Right forelimb (tissue), 1 donor: ENCODE measurements around the gene CTIF.

Experiments
- DNase-seq: peaks from one replicate; pipeline ENCODE4 v3.0.0-alpha.2; 2018

Gene CTIF

DNA sequence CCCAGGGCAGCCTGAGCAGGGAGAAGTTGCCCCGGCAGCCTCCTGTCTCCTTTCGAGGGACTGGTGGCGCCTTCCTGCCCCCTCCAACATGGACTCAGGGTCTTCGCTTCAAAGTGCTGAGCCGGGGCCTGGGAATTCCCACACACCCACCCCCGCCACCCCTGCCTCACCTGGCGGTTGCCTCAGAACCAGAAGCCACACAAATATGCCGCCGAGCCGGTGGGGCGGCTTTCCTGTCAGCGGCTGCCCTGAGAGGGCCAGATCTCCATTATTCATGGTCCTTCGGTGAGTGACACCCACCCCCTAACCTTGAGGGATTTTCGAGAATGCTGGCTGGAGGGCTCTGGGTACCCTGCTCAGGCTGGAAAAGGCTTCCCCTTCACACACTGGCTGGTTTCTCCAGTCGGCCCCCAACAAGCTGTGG, 340.2 kb downstream of the CTIF start:
- peak; percentile 39 for DNase-seq

DNA sequence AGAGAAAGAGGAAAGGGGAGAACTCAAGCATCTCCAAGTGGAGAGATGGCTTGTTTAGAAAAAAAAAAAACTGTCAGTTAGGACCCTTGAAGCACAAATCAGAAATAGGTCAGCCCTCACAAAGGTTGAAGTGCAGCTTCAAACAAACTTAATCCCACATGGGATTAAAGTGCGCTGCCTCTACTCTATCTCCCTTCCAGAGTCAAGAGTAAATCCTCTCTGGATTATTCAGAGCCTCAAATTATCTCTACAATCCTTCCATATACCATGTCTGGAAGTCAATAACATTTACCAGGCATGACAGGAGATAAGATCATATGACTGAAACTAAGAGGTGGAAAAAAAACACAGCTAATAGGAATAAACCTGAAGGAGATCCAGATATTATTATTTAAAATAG, 342.1 kb downstream of the CTIF start:
- no peak for DNase-seq

DNA sequence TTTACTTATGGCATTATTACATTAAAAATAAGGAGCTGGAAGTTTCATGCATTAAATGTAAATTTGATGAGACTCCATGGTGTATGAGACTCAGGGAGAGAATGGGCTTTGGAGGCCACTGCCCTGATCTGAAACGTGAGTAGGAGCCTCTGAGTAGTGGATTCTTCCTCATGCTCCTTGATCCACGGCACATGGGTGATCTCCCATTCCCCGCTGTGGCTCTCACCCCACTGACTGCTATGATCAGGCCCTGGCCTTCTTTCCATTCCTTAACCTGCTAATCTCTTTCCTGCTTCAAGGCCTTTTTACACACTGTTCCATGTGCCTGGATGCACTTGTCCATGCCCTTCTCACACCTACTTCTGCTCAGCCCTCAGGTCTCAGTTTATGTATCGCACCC, 343.5 kb downstream of the CTIF start:
- no peak for DNase-seq

DNA sequence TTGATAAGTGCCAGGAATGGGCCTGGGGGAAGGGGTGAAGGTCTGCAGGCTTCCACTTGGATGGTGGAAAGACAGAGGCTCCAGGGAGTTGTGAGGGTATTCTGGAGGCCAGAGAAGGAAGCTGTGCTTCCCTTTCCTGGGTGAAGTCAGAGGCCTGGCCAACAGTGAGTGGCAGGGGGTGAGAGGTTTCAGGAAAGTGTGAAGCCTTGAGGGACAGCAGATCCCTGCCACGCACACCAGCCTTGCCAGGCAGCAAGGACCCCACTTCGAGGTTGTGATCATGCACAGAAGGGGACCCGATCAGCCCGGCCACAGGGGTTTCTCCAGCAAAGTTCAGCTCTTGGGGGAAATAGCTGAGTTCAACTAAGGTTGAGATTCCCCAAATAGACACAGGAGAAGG, 345.5 kb downstream of the CTIF start:
- peak; percentile 15 for DNase-seq

DNA sequence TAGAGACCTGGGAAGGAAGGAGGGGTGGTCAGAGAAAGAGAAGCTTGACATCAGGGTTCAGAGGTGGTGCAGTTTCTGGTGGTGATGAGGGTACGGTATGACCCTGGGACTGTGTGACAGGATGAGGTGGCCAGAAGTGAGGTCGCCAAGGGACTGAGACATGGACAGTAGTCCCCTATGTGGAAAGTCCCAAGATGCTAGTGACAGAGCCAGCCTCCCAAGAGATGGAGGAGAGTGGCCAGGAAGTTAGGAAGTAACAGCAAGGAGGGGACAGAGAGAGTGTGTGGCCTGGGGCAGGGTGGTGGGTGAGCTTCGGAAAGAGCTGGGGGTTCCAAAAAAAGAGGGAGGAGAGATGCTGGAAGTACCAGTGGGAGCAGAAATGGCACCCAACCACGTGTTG, 345.9 kb downstream of the CTIF start:
- DNase-seq, result peak; percentile 27

DNA sequence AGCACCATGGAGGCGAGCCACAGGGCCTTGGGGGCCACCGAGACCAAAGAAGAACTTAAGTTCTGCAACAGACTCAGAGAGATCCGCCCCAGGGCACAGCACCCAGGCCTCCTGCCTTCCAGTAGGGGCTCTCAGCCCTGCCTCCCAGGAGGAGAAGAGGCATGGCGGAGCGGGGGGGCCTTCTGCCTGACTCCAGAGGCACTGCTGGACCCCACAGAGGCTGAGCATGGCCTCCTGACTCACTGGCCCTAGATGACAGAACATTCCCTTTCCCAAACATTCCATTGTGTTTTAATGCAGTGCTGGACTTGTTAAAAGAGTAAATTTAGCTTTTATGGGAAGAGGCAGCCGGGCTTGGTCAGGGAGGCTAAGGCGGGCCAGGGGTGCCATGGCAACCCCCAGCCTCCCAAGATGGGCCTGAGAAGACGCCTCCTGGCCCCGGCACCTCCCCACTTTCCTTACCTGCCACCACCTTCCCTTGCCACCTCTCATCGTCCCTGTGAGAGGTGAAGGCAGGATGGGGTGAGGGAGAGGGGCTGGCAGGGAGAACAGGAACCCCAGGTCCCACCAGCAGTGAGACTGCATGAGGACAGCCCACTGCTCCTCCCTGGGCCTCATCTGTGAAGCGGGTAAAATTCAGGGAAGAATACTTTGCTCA, 346.6 kb downstream of the CTIF start:
- no peak for DNase-seq

DNA sequence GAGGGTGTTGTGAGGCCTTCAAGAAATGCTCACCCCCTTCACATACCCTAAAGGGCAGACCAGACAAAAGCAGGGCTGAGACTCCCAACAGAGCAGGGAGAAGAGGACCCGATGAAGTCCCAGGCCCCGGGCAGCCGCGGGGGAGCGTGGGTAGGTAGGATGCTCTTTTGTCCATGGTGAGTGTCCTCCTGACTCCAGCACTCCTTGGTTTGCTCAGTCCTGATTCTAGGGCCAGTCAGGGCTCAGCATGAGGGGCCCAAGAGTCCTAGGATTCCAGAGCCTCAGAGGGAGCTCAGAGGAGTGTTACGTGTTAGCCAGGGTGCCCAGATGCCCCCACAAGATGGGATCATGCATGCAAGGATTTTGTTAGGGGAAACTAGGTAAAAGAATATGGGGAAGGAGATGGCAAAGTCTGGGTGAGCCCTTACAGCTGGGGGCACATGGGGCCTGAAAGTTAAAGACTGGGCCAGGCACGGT, 347.1 kb downstream of the CTIF start:
- DNase-seq, result no peak

DNA sequence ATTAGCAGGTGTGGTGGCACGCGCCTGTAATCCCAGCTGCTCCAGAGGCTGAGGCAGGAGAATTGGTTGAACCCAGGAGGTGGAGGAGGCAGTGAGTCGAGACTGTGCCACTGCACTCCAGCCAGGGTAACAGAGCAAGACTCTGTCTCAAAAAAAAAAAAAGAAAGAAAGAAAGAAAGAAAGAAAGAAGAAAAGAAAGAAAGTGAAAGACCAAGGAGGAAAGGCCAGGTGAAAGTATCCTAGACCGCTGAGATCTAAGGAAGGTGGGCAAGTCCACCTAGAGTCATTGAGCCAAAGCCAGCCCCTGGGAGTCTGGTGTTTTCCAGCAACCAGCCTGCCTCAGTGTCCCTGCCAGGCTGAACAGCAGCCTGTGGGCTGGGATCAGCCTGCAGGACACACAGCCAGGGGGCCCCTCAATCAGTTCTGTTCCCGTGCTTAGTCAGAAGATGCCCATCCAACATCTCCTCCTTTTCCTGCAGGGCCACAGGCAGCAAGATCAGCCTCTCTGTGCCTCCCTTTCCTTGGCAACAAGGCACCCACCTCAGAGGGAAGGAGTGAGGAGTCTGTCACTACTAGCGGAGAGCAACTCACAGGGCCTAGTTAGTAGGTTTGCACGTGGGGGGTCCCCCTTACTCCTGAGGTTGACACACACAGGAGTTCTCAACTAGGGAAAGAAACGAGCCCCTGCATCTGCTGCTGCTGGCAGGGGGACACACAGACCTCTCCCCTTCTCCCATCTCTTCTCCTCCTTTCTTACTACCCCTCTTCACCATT, 347.9 kb downstream of the CTIF start:
- DNase-seq, result no peak

DNA sequence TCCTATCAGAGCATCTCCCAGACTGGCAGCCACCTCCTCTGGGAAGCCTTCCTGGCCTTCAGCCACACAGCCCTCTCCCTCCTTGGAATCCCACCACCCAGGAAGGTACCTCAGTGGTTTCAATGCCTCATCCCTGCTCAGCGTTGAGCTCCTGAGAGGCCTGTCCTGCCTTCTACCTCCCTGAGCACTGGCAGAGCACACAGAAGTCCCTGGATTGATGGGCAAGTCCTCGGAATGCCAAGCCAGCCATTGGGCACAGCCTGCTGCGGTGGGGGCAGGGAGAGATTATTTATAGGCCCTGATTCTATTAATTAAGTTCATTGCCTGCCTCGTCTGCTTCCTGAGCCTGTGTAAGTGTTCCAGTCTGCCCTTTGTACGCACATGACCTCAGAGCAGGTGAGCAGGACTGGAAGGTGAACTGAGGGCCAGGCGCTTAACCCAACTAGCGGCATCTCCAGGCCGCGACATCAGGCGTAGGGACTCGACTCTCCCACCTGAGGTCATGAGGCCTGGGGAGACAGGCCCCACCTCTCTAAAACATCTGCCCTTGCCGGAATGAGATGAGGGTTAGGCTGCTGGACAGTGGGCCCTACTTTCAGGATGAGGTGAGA, 348.6 kb downstream of the CTIF start:
- DNase-seq, result no peak

DNA sequence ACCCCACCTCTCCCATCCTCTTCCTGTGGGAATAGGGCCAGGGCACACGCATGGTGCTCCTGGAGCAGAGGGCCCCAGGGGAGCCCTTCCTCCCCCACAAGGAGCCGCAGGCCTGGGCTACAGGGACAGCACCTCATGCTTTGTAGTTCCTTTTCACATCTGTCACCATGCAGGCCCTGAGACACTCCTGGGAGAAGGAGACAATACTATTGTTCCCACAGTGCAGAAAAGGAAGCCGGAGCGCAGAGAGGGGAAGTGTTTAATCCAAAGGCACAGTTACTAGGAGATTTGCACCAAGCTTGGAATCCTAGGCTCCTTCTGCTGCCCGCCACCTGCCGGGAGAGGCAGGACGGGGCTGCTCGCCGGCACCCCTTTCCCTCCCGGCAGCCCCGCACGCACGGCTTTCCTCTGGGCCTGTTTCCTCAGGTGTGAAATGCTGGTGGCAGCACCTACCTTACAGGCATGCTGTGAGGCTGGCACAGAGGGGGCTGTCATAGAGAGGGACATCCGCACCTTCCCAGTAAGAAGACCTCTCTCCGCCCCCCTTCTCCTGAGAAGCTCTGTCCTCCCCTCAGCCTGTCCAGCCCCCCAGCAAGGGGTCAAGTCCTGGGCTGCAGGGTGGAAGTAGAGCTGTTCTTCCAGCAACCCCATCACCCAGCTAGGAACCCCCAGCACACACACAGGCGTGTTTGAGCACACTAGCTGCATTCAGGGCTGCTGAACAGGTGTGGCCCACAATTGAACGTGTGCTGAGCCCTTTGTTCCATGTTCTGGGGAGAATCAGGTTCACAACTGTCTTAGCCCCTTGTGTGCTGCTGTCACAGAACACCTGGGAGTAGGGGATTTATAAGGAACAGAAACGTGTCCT, 349.3 kb downstream of the CTIF start:
- no peak for DNase-seq

DNA sequence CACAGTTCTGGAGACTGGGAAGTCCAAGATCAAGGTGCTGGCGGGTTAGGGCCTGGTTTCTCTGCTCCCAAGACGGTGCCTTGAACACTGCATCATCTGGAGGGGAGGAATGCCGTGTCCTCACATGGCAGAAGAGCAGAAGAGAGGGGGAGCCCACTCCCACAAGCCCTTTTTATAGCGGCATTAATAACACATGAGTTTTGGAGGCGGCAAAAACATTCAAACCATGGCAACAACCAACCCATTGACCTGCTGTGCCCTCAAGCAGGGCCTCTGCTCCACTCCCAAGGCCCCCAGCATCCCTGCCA, 349.9 kb downstream of the CTIF start:
- DNase-seq, result no peak

DNA sequence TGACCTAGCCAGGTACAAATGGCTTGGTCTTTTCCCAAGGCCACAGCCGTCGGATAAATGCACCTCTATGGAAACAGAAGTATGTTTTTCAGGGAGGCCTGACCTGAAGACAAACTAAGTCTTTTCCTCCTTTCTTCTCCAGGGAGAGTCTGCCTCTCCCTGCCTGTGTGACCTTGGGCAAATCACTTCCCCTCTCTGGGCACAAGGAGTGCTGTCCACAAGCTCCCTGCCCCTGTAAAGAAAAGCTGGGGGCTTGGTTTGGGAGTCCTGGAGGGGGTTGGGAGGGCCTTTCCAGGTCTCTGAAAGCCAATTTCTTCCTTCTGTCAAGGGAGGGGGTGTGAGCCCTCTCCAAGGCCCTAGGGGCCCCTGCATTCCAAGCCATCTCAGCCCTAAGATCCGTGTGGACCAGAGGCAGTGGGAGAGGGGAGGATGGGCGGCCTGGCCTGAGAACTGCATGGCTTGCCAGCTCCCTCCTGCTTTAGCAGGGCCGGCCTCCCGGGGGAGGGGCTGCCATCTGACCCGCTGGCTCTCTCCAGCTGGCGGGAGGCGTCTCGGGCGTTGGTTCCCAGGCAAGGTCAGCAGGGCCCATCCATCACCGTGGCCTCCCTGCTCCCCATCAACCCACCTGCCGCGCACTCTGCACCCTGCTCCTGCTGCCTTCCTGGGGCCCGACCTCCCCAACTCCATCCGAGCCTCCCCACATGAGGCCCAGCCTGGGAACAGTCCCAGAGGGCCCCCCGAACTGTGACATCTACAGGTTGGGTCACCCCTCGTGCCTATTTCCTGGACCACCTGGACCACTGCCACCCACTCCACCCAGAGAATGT, 350.5 kb downstream of the CTIF start:
- DNase-seq, result no peak

DNA sequence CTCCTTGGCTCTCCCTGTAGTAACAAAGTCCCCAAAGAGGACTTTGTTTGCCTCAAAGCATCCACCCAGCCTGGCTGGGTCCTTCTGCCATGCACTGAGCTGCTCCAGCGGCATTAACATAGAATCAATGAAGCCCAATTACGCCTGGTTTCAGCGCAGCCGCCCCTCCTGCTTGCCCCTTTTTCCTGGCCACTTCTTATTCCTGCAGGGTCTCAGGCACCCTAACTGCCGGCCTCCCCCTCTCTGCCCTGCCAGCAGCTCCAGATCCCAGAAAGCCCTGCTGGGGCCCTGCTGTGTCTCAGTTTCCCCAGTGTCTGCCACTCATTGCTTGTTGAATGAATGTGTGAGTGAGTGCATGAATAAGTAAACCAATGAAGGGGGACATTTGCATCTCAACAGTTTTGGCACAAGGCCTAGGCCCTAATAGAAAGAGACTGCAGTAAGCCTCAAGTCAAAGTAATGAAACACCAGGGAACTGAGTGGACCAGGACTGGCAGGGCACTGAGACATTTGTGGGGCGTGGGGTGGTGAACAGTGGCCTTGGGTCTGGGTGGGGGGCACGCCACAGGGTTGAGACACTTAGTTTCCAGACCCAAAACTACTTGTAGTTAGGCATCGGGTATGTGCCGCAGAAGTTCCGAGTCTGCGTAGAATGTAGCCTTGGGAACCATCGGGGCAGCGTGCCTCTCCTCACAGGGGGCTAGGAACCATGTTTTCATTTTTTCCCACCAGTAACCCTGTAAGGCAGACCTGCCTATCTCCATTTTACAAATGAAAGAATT, 351.3 kb downstream of the CTIF start:
- DNase-seq, result no peak

DNA sequence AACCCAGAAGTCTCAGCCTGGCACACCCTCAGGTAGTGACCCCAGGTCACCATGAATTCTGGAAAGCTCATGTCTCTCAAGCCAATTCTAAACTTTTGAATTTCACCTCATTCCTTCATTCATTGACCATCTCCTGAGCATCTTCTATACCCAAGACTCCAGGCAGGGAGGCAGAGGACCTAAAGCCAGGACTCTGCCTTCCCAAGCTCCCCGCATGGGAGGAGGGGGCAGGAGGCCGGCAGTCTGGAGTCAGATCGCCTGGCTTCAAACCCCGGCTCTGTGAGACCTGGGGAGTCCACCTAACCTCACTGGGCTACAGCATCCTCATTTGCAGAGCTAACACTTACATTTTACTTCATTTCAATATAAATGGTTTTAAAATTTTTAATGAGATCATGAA, 352.9 kb downstream of the CTIF start:
- DNase-seq, result no peak

DNA sequence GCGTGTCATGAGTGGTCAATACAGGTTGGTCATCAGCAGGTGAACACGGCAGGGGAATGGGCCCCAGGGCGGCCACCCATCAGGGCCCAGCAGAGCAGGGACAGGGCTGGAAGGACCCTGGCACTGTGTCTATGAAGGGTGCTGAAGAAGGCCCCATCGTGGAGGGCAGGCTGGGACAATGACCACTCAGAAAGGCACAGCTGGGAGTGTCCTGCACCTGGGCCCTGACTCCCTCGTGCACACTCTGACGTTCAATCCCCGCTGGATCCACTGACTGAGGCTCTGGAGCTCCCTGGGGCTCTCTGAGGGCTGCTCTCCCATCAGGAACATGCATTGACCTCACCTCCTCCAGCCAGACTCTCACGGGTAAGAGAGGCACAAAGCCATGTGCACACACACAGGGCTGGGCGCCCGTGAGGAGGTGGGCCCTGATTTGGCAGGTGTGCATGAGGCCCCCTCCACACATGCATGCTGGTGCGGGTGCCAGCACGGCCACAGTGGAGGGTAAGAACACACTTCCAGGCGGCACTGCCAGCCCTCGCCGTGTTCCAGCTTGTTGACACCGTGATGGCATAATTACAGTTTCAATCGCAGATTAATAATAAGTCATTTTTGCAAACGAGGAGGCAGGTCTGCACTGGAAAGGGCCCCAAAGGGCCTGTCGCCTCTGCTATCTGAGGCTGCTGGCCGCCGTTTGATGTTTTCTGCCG, 353.5 kb downstream of the CTIF start:
- DNase-seq, result no peak

DNA sequence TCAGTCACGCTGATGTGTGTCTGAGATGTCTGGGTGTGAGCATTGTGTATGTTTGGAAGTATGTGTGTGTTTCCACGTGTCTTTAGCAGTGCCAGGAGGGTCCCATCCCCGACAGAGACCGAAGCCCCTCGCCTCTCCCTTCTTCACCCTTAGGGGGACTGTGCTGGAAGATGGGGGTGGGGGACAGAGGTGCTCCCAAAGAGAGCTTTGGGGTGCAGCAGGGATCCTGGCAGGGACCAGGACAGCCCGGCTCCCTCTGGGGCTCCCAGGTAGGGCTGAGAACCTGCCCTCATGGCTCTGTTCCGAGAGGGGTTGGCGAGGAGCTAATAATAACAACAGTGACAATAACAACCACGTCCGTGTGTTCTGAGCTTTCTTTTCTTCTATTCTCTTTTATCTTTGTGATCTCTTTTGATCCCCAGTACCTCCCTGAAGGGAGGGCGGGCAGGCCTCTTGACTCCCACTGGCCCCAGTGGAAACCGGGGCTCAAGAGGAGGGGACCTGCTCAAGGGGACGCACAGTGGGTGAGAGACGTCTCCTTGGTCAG, 354.3 kb downstream of the CTIF start:
- no peak for DNase-seq

DNA sequence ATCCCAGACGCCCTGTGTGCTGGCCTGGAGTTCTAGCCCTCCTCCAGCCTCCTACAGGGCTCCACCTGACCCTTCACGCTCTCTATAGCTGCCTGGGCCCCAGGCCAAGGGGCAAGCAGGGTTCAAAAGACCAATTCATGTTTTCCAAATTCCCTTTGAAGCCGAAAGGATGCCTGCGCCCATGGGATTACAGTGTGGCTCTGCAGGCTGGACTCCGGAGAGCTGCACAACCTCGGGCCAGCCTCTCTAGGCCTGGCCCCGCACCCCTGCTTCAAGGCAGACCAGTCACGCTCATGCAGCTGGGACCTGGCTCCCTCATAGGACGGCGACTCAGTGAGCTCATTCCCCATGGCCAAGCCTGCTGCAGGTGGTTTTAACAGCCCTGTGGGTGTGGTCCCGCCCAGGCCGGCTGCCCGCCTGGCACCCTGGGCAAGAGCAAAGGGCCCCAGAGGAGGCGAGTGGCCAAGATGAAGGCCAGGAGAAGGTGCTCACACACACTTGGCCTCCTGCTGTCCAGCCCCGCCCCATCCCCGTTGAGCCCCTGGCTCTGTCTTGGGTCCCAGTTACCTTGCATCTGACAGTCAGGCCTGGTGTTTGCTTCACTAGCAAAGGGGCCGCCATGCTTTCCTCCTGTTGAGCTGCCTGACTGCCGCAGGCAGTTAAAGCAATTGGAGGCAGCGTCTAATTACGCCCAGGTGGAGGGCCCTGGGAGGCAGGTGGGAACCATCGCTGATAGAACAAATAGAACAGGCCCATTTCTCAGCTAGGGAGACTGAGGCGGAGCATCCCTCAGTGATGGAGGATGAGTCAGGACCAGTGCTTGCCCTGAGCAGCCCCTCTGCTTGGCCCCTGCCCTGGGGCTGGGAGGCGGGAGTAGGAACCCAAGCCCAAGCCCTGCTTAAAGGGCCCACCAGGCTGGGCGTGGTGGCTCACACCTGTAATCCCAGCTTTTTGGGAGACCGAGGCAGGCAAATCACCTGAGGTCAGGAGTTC, 355.1 kb downstream of the CTIF start:
- DNase-seq, result no peak

DNA sequence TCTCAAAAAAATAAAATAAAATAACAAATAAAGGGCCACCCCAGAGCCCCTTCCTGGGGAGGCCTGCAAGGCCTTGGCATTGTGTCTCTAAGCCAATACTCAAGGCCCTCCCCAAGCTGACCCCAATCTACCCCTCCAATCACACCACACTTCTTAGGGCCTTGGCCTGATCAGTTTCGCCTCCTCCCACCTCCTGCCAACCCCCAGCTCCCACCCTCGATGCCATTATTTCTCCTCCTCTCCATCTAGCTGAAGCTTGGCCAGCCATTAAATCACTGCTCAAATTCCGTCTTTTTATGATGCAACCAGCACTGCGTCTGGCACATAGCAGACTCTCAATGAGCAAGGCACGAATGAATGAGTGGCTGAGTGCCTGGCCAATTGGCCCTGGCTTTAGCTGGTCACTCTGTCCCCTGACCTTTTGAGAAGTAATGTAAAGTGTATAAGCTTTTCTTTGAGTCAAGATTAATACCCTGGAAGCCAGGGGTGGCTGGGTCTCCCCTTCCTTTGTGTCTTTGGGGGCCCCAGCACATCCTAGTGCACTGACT, 356.0 kb downstream of the CTIF start:
- no peak for DNase-seq

DNA sequence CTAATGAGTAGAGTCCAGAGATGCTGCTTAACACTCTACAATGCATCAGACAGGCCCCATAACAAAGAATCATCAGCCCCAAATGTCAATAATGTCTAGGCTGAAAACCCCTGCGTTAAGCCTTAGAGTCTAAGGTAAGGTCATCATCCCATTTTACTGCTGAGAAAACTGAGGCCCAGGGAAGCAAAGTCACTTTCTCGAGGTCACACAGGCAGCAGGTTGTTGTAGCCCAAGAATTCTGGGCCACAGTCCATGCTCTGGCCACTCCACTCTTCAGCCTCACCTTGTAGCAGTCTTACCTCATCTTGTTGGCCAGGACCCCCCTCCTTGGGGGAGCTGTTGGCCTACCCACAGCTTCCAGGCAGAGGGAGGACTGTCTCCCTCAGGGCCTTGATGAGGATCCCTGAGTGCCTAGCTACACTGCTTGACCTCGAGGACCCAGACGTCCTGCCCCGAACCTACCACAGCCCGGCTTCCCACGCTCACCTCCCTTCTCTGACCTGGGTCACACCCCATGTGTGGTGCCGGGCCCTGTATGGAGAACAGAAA, 357.6 kb downstream of the CTIF start:
- DNase-seq, result no peak
